ENCODE data around the gene KCNQ2. TPM values are rescaled to one million over a fixed set of nuclear protein-coding genes. Genes with fewer than 3 reads are reported as not detected.

KCNQ2 gene
- total and polyA plus RNA-seq, 2 experiments from 2014 or later, result 68.5 to 92.4 TPM

GRCh38 chr20:63482021-63482587, 9.6 kb upstream of the KCNQ2 start:
- H3K27ac Mint-ChIP-seq, result no peak overlapping the region
- peak; percentile 9 for ATAC-seq

More at GRCh38 chr20:63482021-63482587, 9.6 kb upstream of the KCNQ2 start:
- Histone ChIP-seq H3K27me3 (ENCODE audit: insufficient read depth) (0 out of 2 replicates have a peak, but pooled peaks cover under 1% of the 10 kb centered on the region), H3K27ac (ENCODE audit: low read depth) (no peak overlapping the region), H3K9me2 (ENCODE audit: insufficient read depth) (no peaks in the 10 kb centered on the region), H3K4me1 (ENCODE audit: insufficient read depth) (peaks cover 17% of the 10 kb centered on the region), H4K20me1 (replicated peaks; ENCODE audit: insufficient read depth) (no peaks in the 10 kb centered on the region), H3K36me3 (ENCODE audit: insufficient read depth) (no peaks in the 10 kb centered on the region), H3F3A (replicated peaks; ENCODE audit: low read depth) (0 out of 2 replicates have a peak, but pooled peaks cover 2% of the 10 kb centered on the region), H3K79me2 (replicated peaks; ENCODE audit: insufficient read depth) (no peaks in the 10 kb centered on the region), H2AFZ (peak overlapping the region; percentile 38; the same call in 1 of the 2 replicates), H3K4me2 (no peak overlapping the region), H3K4me3 (no peak overlapping the region)
- Mint-ChIP-seq H3K27me3 (ENCODE audit: insufficient read depth, low read depth, poor library complexity) (peaks cover 25% of the 10 kb centered on the region), H3K4me3 (no peak overlapping the region; the same call in 2 of the 3 replicates), H3K36me3 (ENCODE audit: low read depth) (peaks cover 3% of the 10 kb centered on the region; the same call in 1 of the 3 replicates), H3K9me3 (peaks cover 3% of the 10 kb centered on the region; the same call in 2 of the 3 replicates), H3K4me1 (peaks cover 40% of the 10 kb centered on the region)
- no peak for DNase-seq (ENCODE audit: low spot score)
- TF ChIP-seq NANOG (IDR thresholded peaks at IDR 0.05; ENCODE audit: borderline replicate concordance), result no peak
- no peak for TF ChIP-seq STAT1 (IDR thresholded peaks at IDR 0.05; ENCODE audit: unreplicated experiment)
- TF ChIP-seq POLR2AphosphoS5 (IDR thresholded peaks at IDR 0.05; ENCODE audit: low read depth), result no peak
- TF ChIP-seq EZH2 (IDR thresholded peaks at IDR 0.05; ENCODE audit: low read depth, unreplicated experiment), result no peak
- TF ChIP-seq JUNB (IDR thresholded peaks at IDR 0.05; ENCODE audit: unreplicated experiment), result no peak
- TF ChIP-seq, protein P1, sequence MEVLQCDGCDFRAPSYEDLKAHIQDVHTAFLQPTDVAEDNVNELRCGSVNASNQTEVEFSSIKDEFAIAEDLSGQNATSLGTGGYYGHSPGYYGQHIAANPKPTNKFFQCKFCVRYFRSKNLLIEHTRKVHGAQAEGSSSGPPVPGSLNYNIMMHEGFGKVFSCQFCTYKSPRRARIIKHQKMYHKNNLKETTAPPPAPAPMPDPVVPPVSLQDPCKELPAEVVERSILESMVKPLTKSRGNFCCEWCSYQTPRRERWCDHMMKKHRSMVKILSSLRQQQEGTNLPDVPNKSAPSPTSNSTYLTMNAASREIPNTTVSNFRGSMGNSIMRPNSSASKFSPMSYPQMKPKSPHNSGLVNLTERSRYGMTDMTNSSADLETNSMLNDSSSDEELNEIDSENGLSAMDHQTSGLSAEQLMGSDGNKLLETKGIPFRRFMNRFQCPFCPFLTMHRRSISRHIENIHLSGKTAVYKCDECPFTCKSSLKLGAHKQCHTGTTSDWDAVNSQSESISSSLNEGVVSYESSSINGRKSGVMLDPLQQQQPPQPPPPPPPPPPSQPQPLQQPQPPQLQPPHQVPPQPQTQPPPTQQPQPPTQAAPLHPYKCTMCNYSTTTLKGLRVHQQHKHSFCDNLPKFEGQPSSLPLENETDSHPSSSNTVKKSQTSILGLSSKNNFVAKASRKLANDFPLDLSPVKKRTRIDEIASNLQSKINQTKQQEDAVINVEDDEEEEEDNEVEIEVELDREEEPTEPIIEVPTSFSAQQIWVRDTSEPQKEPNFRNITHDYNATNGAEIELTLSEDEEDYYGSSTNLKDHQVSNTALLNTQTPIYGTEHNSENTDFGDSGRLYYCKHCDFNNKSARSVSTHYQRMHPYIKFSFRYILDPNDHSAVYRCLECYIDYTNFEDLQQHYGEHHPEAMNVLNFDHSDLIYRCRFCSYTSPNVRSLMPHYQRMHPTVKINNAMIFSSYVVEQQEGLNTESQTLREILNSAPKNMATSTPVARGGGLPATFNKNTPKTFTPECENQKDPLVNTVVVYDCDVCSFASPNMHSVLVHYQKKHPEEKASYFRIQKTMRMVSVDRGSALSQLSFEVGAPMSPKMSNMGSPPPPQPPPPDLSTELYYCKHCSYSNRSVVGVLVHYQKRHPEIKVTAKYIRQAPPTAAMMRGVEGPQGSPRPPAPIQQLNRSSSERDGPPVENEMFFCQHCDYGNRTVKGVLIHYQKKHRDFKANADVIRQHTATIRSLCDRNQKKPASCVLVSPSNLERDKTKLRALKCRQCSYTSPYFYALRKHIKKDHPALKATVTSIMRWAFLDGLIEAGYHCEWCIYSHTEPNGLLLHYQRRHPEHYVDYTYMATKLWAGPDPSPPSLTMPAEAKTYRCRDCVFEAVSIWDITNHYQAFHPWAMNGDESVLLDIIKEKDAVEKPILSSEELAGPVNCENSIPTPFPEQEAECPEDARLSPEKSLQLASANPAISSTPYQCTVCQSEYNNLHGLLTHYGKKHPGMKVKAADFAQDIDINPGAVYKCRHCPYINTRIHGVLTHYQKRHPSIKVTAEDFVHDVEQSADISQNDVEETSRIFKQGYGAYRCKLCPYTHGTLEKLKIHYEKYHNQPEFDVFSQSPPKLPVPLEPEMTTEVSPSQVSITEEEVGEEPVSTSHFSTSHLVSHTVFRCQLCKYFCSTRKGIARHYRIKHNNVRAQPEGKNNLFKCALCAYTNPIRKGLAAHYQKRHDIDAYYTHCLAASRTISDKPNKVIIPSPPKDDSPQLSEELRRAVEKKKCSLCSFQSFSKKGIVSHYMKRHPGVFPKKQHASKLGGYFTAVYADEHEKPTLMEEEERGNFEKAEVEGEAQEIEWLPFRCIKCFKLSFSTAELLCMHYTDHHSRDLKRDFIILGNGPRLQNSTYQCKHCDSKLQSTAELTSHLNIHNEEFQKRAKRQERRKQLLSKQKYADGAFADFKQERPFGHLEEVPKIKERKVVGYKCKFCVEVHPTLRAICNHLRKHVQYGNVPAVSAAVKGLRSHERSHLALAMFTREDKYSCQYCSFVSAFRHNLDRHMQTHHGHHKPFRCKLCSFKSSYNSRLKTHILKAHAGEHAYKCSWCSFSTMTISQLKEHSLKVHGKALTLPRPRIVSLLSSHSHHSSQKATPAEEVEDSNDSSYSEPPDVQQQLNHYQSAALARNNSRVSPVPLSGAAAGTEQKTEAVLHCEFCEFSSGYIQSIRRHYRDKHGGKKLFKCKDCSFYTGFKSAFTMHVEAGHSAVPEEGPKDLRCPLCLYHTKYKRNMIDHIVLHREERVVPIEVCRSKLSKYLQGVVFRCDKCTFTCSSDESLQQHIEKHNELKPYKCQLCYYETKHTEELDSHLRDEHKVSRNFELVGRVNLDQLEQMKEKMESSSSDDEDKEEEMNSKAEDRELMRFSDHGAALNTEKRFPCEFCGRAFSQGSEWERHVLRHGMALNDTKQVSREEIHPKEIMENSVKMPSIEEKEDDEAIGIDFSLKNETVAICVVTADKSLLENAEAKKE (CRISPR knock-in tag; IDR thresholded peaks at IDR 0.05), result no peak
- no peak for TF ChIP-seq ZNF114 (CRISPR knock-in tag; IDR thresholded peaks at IDR 0.05)
- no peak for TF ChIP-seq CREB1 (CRISPR knock-in tag; IDR thresholded peaks at IDR 0.05; ENCODE audit: low read depth)
- TF ChIP-seq CTCF (conservative IDR thresholded peaks at IDR 0.05; ENCODE audit: low read depth in 2 of 2), result no peak
- no peak for TF ChIP-seq EZH2phosphoT487 (IDR thresholded peaks at IDR 0.05; ENCODE audit: unreplicated experiment)

Data from GM23338 (cell line).